Dermis blood vessel endothelial cell (primary cell): ENCODE data around the gene PDE3A. TPM values are rescaled to one million over a fixed set of nuclear protein-coding genes. Genes with fewer than 3 reads are reported as not detected.

ENCODE experiments used
- DNase-seq: peaks from one replicate; pipeline ENCODE4 v3.0.0; 2010
- total RNA-seq: library from RNA; depleted of rRNA; stranded (reverse); fragments of >200 nt; gene quantifications from 2 replicates; pipeline ENCODE4 v1.2.3, GENCODE V29; 2014

The PDE3A gene
- total RNA-seq, 1 donor from 2014 or later: 2.2 TPM

DNA sequence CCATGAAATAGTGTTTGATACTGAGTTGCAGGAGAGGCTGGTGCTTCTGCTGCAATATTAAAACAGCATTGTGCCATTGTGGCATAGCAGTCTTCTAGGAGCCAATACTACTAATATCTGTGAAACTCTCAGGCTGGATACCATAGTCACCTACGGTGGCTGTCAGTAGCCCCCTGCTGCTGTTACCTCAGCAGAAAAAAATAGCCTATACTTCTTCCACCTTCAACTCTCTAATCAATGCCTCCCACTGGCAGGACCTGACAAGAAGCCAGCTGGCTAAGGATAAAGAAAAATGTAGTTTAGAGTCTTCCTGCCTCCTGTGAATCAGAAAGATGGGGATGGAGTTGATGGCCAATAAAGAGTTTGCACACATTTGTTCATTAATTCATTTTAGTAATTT is 91.6 kb downstream of the PDE3A start:
- no peak for DNase-seq

DNA sequence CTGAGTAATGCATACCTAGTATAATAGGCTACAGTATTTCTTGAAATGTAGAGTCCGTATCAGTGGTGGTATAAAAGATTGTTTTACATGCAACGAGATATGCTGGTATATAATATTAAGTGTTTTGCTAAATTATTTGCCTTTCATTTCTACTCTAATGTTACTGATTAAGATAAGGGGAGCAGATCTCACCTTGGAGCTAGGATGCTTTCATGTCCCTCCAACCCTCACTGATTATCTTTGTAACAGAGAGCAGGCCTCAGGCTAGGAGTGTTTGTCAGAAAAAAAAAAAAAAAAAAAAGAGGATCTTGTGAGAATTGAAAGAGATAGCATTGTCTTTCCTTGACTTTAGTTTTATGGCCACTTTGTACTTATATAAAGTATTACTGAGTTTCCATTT is 92.6 kb downstream of the PDE3A start:
- no peak for DNase-seq

DNA sequence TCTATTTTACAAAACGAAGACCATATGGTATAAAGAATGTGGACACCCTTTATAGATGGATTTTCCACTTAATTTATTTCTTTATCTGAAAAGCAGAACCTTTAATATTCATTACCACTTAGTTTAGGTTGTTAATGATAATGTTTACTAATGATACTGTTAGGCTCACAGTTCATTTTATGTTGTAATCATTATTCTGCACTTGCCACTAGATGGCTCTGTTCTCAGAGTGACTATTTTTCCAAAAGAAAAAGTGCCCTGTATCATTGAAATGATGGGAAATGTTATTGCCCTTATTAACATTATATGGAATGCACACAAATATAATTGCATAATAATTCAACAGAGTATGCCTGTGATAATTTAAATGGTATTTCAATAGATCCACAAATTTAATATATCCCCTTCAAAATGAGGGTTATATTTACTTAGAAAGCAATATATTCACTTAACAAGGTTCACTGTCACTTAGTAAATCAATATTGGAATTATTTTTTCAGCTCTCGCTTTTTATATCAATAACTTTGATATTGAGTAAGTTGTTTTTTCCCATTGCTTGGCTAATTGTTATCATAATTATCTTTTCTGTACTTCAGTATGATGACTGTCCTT is 95.7 kb downstream of the PDE3A start:
- DNase-seq: peak; percentile 42

DNA sequence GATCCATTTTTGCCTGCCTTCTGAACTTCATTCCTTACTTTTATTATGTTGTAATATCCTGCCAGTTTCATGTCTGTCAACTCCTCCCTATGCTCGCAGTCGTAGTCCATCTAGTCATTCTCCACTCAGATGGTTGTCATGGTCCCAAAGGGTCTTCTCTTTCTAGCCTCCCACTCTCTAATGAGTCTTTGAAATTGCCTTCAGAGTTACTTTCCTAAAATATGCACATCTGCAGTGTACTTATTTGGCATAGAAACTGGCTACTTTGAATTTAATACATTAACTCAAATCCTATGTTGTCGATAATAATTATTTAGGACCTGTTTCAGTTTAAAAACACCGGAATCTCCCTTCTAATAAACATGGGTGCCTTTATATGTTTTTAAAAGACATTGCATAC is 101.0 kb downstream of the PDE3A start:
- no peak for DNase-seq

DNA sequence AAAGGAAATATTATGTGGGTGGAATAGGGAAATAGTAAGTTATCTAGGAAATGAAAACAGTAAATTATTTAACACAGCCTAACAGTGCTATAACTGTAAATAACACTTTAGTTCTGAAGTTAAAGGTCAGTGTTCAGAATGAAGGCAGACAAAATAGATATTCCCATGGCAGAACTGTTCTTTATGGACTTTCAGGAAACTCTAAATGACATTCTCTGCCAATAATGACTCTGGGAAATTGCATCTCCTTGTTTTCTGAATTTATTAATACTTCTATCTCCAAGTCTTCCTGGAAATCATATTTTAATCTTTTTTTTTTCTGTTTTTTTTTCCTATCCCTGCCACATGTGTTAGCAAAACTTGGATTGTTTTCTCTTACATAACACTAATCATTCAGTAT is 101.4 kb downstream of the PDE3A start:
- no peak for DNase-seq

DNA sequence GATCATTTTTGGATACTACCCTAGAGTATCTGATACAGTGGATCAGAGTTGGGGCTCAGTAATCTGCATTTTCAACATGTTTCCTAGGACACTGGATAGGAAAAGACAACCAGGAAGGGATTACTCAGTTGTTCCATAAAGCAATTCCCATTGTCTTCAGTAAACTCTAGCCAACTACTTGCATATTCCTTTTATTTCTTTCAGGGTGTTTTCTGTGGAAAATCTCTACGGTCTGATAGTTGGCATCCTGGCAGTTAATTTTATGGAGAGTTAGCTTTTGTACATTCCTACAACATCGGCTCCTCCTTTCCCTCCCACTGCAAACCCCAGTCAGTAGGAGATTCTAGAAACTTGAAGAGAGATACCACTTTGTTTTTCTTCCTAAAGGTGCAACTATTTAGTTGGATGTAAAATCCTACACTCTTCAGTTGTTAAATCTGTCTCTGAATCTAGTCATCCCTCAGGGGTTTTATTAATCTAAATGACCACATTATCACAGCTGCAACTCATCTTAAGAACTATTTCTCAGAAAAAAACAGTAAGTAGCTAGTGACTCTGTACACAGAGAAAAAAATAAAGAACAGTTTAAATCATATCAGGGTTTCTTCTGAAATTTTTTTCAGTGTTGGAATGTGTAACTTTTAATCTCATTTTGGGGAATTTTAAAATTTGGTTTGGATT is 103.9 kb downstream of the PDE3A start:
- DNase-seq: peak; percentile 54

DNA sequence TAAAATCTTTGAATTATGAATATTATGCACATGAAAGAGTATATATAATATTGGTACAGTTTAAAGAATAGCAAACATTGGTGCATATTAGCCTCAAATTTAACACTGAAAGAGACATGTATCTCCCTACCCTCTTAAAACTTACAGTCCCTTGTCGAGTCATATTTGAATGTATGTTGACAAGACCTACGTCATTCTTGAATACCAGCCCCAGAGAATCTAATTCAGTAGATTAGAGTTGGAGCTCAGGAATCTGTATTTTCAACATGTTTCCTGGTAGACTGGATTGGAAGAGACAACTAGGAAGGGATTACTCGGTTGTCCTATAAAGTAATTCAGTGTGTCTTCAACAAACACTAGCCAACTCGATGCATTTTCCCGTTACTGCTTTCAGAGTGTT is 104.8 kb downstream of the PDE3A start:
- DNase-seq: no peak

DNA sequence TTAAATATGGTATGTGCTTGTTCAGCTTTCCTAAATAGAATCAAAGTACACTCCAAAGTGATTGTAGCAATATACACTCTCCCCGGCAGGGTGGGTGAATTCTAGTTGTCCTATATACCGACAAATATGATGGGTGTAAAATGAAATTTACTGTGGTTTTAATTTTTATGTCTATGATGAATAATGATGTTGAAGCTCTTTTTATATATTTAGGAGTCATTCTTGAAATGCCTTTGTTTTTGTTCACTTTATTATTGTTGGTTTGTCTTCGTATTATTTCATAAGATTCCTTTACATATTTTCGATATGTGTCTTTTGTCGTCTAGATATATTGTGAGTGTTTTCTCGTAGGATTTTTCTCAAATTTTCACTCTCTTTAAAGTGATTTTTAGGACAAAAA is 105.7 kb downstream of the PDE3A start:
- DNase-seq: no peak

DNA sequence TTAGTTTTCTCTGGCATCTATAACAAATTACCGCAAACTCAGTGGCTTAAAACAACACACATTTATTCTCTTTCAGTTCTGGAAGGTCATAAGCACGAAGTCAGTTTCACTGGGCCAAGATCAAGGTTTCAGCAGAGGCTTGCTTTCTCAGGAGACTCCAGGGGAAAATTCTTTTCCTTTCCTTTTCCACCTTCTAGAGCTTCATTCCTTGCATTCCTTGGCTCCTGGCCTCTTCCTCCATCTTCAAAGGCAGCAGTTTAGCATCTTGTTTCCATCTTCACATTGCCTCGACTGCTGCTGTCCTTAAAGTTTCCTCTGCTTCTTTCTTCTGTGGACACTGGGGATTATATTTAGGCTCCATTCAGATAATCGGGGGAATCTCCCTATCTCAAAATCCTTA is 106.1 kb downstream of the PDE3A start:
- no peak for DNase-seq

DNA sequence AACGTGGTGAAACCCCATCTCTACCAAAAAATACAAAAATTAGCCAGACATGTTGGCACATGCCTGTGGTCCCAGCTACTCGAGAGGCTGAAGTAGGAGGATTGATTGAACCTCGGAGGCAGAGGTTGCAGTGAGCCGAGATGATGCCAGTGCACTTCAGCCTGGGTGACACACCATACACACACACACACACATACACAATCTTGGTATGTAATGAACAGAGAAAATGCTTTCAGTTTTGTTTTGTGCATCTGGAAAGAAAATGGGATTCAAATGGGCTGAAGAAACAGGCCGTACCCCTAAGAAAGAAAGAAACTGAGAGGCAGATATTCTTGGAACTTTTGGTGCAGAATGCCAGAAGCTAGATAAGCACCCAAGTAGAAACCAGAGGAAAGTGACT is 107.2 kb downstream of the PDE3A start:
- DNase-seq: no peak

DNA sequence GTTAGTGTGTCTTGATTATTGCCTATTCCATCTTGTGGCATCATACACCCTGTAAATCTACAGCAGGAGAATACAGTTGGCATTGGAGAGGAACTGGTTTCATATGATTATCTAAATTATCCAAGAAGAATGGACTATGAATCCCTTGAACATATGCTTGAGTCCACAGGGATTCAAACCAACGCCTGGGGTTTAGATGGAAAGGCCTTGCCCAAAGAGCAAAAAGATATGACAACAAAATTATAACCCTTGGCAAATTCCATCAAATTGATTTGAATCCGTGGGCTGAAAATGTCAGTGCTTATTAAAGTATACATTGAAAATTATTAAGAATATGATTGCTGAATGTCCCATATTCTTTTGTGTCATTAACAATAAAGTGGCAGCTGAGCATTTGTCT is 108.2 kb downstream of the PDE3A start:
- DNase-seq: no peak

DNA sequence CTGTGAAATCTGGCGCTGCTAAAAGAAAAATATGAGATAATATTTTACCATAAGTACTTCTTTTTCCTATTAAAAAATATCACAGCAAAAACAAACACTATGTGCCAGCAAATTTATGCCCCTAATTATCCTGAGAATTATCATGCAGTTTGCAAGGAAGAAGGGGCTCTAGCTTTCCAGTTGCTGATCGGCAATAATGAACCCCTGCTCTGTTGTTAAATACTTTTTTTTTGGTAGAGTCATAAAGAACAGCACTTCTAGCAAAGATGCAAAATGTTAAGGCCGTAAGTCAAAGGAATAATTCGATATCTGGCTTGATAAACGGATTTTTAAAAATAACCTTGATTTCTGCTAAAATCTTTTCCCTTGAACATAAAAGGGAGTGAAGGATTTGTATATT is 108.9 kb downstream of the PDE3A start:
- DNase-seq: no peak

DNA sequence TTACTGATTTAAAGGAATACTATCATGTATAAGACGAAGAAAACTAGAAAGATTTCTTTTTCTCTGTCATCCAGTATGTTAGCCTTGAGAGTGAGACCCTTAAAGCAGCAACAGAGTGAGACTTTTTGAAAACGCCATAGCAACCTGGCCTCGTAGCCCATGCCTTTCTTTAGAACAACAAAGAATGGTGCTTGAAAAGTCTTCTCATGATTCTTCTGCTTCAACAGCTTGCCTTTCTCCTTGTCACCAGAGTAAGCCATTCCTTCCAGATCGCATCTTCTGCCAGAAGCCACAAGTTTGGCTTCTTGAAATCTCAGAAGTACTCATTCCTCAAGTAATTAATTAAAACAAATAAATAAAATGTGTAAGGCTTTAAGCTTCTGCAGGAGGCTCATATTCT is 109.3 kb downstream of the PDE3A start:
- no peak for DNase-seq

DNA sequence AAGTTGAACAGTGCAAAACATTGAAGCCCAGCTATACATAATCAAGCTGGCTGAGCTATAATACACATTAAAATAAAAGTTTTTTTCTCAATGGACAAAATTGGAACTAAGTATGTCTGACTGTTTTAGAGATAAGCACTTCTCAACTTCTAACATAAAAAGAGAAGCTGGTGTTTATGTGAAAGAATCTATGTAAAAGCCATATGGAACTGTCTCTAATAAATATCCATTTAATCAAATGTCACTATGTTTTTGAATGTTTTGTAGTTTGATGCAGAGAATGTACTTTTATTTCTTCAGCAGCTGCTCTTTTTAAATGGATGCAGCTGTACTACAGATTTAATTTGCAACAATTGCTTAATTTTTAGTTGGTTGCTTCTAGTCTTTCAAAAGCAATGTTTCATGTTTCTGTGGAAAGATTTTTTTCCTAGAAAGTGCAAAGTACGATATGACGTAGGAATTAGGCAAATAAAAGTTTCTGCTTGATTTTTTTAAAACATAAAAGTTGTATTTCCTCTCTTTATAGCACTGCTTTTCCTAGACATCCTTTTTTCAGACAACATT is 114.2 kb downstream of the PDE3A start:
- no peak for DNase-seq

DNA sequence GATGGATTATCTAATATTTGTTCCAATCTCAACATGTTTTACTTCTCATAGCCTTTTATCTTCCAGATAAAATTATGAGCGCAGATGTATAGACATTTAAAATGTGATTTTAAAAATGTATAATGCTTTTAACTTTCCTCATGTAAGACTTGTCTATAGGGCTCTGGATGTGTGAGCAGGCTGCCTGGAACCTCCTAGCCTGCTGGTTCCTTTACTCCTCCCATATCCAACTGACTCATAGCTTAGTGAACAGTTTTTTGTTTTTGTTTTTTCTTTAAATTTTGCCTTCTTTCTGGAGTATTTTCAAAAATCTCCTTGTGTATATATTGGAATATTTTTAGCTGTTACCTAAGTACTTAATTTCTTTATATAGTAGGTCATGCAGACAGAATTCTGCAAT is 115.4 kb downstream of the PDE3A start:
- DNase-seq: peak; percentile 5

DNA sequence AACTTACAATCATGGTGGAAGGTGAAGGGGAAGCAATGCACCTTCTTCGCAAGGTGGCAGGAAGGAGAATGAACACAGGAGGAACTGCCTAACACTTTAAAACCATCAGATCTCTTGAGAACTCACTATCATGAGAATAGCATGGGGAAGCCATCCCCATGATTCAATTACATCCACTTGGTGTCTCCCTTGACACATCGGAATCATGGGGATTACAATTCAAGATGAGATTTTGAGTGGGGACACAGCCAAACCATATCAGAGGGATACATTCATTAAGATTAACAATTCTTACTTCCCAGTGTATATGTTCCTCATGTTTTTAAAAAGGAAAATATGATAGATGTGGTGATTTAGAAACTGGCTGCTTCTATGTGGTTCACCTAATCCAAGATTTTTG is 117.9 kb downstream of the PDE3A start:
- DNase-seq: no peak

DNA sequence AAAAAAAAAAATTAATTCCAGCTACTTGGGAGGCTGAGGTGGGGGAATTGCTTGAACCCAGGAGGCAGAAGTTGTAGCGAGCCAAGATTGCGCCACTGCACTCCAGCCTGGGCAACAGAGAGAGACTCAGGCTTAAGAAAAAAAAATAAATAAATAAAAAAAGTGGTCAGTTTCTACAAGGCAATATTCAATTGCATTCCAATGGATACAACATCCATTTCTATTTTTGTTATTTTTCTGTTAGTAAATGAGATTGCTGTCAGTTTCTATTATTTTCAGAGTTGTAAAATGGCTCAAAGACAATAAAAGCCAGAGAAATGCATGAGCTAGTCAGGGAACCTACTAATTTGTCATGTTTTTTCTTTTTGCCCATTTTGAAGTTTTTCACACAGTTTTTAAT is 119.2 kb downstream of the PDE3A start:
- DNase-seq: no peak

DNA sequence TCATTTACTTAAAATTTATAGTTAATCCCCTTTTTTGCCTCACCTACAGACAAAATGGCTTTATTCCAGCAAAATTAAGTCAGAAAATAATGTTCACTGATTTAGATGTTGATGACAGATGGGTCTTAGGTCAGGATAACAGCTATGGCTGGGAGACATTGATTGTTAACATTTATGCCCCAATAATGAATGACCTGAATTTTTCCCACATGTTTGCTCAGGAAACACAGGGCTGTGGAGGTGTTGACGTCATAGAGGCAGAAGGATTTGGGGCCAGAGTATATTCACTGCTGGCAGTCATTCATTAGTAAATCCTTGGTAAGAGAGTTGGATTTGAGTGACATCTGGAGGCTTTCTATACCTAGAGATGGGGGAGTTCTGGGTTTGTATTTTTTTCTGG is 121.3 kb downstream of the PDE3A start:
- DNase-seq: no peak

DNA sequence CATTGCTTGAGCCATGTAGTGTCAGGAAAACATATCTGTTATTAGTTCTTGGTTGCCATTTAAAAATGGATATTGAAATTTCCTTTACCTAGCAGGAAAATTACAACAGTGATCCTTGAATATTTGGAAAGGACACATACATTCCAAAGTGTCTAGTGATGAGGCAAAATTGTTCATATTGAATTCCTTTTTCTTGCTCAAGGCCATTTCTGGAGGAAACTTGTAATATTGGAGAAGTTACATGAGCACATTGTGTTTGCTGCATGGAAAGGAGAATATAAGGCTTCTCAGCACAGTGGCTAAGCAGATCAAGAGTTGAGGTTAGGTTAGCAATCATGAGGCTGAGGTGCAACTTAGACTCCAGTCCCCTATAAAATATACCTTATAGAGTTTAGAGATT is 121.9 kb downstream of the PDE3A start:
- no peak for DNase-seq

DNA sequence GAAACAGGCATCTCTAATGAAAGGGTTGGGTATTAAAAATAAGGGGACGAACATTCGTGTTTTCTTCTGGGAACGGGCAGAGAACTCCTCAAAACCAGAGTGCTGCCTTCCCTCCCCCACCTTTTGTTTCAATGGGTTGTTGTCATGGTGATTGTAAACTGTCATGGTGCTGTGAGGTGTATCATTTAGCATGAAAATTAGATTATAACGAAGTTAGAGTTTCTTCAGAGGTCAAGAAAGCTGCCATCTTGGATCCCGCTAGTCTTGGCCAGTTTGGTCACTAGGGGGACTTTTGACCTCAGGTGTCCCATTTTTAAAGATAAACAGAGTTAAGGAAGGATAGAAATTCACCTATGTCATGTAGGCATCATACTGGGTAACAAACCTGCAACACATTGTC is 123.0 kb downstream of the PDE3A start:
- DNase-seq: no peak

DNA sequence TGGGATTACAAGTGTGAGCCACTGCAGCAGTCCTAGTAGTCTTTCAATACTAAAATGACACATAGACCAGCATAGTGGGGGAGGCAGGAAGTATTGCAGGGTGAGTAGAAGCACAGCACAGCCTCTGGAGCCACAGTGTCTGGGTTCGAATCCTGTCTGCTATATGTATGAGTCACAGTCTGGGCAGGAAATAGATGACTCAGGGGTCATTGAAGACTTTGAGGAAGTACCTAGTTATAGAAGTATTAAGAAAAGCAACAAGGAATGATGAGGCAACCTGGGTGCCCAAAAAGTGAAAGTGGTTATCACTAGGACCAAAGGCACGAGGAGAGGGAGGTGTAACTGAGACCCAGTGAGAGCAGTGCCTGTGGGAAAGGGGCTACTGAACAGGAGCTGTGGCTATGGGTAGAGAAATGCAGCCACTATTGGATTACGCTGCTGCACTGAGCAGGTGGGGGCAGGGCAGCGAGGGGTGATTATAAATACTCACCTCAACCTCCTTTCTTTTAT is 124.0 kb downstream of the PDE3A start:
- DNase-seq: peak; percentile 33

DNA sequence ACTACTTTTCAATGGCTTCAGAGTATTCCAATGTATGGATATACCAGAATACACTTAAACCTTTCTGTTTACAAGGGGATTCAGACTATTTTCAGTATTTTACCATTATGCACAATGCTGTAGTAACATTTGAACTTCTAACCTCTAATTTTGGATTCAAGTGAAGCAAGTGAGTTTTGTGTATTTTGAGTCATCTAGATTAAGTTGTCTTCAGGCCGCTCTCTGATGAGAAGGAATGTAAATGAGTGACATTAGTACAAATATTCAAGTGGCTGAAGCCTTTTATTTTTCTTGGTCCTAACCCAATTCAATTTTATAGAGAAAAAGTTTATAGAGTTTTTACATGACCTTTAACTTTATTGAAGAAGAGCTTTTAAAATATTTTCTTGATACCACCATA is 125.6 kb downstream of the PDE3A start:
- DNase-seq: no peak

DNA sequence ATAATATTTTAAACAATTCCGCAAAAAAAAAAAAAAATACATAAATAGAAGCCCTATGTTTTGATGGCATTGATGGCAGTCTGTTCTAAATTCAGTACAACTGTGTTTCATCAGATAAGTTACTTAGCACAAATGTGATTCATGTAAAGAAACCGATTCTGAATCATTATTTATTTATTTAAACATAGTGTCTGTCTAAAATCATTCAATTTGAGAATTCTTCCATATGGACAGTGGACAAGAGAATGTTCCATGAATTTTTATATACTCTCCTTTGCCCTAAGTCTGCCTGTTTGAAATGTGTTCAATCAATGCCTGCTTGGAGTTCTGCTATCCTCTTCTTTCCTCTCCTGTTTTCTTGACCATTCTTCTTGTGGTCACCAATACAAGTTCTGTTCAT is 126.5 kb downstream of the PDE3A start:
- no peak for DNase-seq

DNA sequence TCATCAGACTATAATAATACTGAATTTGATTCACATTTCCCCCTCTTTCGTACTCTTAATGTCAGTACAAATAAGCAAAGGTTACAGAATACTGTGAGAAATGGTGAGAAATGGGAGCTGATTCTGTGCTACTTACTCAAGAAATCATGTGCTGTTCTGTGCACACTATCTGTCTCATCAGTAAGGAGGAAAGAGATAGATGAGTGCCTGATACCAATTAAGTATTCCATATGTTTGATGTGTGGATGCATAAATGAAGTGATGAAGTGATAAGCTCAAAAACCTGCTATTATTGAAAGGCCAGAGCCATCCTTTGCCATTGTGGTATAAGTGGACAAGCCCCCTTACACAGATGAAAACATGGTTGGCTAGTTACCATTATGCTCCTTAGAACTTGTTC is 127.7 kb downstream of the PDE3A start:
- DNase-seq: no peak

DNA sequence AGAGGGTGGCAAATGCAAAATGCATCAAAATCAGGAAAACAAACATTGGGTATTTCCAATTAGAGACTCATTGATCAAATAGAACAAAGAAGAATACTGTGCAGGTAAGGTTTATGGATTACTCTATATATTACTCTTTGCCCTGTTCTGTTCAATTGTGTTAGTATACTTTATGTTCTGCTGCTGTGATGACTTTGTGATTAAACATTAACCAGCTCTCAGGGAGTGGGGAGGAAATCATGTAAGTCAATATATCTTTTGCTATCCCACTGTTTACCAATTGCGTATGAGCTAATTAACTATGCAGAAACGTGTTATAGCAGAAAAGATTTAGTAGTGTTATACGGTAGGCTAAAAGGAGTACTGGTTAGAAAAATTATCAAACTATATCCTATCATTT is 129.4 kb downstream of the PDE3A start:
- no peak for DNase-seq
